Activated CD8-positive, alpha-beta memory T cell treated with anti-CD3 and anti-CD28 coated beads for 4 hours (primary cell): Measurements from ENCODE around the gene KRTAP10-11.
"Not testable (repeated sequence)": the region's sequence is repeated elsewhere in the genome, so short reads cannot be mapped to it uniquely, and the experiment has no call there.

ENCODE experiments used
- DNase-seq, 2 donors: peaks; one replicate each; pipeline ENCODE4 v3.0.0-alpha.2; 2020; ENCODE audit warnings: low read depth in 2 of 2

Gene KRTAP10-11

DNA sequence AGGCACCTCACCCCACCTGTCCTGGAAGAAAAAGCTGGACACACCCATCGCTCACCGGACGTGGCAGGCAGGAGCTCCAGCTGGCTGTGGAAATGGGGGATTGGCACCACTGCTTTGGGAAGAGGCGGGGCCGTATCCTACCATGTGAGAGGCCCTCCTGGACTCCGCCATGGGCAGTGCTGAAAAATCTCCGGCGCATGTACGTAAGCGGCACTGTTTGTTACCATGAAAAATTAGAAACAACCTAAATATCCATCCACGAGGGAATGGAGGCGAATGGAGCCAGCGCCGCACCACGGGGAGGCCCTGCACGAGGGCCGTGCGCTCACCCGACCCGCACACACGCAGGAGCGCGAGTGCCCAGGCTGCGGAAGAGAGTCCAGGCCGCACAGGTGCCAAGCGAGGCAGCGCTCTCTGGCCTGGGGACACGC is 31.2 kb upstream of the KRTAP10-11 start:
- DNase-seq, result no peak

DNA sequence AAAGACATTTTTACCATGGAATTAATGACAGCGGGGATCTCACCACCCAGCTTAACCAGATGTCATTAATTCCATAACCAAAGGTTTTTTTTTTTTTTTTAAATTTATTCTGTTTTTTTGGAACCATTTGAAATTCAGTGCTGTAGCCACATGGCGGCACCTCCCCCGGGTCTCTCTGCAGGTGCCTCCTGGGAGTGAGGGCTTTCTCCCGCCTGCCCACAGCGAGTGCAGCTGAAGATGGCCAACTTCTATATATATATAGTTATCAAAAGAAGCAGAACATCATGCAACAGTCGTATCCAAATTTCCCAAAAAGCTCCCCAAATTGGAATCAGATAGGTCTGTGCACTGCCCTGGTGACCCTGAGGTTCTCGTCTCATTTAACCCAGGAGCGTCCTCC is 30.7 kb upstream of the KRTAP10-11 start:
- DNase-seq, result no peak

DNA sequence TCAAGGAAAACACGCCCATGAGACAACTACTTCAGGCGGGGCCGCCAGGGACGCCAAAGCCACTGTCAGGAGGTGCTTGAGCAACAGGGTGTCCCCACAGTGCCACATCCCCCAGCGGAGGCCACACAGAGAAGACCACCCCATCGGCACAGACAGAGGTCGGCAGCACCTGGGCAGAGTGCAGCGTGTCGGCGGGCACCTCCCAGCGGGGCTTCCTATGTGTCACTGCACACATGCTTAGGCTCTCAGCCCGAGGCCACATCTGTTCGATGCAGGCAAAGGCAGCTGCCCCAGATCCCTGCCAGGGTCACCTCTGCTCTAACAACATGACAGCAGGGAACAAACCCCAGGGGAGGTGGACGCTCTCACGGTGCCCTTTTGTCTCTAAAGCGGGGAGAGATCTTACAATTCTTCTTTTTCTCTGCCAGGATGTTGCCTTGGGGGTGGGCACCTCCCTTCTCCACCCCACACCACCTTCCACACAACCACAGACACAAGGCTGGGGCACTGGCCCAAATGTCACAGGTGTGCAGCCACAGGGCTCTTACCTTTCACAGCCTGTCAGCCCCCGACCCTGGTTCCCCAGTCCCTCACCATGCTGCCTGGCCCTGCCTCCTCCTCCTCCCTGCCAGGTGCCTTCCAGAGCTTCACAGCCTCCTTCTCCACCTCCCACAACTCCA is 30.2 kb upstream of the KRTAP10-11 start:
- DNase-seq, result no peak

DNA sequence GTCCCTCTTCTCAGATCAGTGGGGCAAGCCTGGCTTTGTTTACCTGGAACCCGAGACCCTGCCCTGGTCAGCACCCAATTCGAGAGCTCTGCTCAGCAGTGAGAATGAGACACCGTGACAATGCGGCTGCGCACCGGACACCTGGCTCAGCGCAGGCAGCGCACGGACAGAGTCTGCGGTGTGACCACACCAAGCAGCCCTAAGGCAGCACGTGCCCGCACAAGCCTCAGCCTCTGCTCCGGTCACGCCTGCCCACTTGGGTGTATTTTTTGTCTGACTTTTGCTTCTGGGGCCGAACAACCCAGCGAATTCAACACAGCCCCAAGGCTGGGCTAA is 29.7 kb upstream of the KRTAP10-11 start:
- no peak for DNase-seq

DNA sequence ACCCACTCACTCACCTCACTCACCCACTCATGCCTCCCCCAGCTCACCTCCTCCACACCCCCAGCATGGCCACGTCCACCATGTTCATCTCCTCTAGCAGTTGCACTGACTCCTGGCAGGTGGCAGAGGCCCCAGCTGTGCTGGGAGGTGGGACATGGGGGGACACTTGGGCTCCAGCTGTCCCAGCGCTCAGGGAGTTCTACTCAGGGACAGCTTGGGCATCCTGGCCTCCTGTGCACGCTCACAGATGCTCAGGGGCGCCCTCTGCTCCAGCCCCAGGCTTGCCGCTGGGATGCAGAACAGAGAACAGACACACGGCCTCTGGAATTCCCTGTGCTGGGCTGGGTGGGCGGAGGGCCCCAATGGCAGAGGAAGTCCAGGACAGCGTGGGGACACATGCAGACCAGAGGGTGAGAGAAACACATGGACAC is 29.1 kb upstream of the KRTAP10-11 start:
- no peak for DNase-seq

DNA sequence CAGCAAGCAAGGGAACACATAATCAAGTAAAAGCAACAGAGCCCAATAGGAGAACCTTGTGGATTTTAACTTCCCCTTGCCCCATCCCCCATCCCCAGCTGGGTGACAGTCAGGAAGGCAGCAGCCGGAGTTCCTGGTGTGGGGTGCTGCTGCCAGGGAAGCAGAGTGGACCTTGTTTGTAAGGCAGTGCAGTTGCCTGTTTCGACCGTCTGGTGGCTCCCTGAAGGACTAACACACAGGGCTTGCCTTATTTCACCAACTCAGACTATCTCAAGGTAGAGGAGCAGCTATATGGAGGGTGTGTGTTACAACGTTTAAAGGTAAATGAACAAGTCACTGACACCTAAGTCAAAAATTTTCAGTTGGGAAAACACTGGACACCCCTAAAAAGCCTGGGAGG is 27.7 kb upstream of the KRTAP10-11 start:
- no peak for DNase-seq

DNA sequence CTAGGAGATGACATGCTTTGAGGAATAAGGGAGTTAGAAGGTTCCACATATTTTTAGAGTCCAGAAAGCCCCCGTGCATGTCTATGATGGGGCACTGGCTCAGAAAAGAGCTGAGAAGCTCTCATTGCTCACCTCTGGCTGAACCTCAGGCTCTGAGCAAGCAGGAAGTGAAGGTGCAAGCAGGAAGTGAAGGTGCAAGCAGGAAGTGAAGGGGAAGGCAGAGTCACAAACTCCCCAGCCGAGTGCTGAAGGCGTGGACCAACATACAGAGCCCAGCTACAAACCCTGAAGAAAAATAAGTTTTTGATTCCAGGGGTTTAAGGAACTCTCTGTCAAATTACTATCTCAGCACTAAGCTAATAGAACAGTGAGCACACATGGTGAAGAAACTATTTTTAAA is 27.3 kb upstream of the KRTAP10-11 start:
- DNase-seq, result peak; percentile 30 to 57

DNA sequence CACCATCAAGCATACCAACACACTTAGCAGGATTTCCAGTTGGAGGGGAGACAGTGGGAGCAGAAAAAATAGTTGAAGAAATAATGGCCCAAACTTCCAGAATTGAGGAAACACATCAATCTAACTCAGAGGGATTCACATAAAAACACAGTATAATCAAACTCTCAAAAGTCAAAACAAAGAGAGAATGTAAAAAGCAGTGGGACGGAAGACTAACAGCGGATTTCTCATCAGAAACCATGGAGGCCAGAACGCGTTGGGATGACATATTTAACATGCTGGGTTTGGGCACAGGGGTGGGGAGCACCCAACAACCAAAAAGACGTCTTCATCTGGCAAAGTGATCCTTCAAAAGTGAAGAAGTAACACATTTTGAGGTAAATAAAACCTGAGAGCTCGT is 26.3 kb upstream of the KRTAP10-11 start:
- DNase-seq, result no peak

DNA sequence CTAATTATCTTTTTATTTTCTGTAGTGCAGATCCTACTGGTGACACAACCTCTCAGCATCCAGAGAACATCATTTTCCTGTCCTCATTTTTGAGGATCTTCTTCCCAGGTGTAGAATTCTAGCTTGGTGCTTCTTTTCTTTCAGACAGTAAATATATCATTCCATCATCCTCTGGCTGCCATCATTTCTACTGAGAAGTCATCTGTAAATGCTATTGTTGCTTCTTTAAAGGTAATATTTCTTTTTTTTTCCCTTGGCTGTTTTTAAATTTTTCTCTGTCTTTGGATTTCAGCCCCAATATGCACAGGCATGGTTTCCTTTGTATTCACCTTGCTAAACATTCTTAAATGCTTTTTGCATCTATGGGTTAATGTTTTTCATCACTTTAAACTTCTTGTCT is 22.6 kb upstream of the KRTAP10-11 start:
- no peak for DNase-seq

DNA sequence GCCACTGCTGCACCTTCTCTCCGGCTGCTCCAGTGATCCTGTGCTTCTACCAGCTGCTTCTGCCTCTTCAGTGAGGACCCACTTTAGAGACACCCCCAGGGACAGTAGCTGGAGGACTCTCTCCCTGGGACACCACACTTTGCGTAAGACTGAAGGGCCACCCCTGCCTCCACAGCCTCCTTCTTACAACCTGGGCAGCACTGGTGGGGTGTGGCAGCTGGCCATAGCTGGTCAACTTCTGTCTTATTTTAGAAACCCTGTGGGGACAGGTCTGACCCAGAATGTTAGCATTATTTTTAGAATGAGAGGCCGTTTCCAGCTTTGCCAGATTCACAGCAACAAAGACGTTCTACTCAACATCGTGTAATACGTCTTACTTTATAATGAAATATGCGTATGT is 20.5 kb upstream of the KRTAP10-11 start:
- DNase-seq, result no peak

DNA sequence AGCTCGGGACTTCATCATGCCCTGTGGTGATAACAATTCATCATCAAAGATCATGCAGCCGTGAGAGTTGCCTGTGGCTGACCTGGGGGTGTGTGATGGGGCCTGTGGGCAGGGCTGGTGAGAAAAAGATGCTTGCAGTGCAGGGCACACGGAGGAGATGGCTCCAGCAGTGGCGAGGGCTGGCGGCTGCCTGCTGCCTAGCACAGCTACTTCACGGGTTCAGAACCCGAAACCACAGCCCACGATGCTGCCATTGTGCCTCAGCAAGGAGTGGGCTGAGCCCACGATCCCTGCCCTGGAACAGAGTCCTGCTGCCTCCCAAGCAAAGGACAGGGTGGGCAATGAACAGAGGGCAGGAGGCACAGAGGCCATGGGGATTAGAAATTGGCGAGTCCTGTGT is 20.0 kb upstream of the KRTAP10-11 start:
- no peak for DNase-seq

DNA sequence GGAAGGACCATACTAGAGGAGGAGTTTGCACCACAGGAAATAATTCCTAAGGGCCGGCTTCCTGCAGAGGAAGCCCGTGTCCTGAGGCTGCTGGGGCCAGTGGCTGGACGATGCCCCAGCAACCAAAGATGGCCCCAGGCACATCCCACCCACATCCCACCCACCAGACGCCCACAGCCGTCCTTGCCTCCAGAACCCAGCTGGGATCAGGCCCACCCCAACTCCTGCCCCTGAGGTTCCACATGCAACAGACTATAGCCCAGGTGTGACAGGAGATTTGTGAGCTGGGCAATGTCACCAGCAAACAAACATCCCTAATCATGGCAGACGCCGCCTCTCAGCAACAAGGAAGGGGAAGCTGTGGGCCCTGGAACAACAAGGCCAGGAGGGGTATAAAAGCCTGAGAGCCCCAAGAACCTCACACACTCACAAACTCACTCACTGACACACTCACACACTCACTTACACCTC is 19.5 kb upstream of the KRTAP10-11 start, which contains the start of gene KRTAP10-9:
Gene KRTAP10-9 (plus strand): TSS at position 421 of the 471 bp plus-strand sequence. CDS start 79 bp downstream, outside the sequence.
- no peak for DNase-seq

DNA sequence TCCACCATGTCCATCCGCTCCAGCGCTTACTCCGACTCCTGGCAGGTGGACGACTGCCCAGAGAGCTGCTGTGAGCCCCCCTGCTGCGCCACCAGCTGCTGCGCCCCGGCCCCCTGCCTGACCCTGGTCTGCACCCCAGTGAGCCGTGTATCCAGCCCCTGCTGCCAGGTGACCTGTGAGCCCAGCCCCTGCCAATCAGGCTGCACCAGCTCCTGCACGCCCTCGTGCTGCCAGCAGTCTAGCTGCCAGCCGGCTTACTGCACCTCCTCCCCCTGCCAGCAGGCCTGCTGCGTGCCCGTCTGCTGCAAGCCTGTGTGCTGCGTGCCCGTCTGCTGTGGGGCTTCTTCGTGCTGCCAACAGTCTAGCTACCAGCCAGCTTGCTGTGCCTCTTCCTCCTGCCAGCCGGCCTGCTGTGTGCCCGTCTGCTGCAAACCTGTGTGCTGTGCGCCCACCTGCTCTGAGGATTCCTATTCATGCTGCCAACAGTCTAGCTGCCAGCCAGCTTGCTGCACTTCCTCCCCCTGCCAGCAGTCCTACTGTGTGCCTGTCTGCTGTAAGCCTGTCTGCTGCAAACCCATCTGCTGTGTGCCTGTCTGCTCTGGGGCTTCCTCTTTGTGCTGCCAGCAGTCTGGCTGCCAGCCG is 18.9 kb upstream of the KRTAP10-11 start:
- not testable (repeated sequence) for DNase-seq

DNA sequence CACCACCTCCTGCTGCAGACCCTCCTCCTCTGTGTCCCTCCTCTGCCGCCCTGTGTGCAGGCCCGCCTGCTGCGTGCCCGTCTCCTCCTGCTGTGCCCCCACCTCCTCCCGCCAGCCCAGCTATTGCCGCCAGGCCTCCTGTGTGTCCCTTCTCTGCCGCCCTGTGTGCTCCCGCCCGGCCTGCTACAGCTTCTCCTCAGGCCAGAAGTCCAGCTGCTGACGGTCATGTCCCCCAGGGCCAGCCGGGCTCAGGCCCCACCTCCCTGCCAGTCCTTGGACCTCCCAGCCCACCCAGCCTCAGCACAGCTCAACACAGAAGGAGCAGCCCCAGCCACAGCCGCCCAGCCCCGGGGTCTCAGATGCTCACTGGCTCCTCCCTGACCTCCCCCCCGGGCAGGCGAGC is 18.4 kb upstream of the KRTAP10-11 start:
- DNase-seq, result not testable (repeated sequence)

DNA sequence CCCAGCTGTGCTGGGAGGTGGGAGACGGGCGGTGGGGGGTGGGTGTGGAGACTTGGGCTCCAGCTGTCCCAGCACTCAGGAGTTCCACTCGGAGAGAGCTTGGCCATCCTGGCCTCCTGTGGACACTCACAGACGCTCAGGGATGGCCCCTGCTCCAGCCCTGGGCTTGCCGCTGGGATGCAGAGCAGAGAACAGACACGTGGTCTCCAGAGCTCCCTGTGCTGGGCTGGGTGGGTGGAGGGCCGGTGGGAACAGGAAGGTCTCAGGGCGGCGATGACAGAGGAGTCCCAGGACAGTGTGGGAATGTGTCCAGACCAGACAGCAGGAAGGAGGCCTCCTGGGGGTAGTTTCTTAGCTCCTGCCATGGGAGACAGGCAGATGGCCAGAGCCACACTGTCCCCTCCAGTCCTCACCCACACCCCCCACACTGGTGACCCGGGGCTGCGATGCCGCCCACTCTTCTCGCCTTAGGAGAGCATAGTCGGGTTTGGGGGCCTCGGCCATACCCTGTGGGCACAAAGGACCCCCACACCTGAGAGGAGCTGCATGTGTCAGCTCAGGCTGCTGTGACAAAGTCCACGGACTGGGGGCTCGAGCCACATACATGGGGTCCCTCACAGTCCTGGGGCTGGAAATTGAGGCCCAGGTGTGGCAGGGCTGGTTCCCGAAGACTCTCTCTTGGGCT is 17.4 kb upstream of the KRTAP10-11 start:
- DNase-seq, result no peak

DNA sequence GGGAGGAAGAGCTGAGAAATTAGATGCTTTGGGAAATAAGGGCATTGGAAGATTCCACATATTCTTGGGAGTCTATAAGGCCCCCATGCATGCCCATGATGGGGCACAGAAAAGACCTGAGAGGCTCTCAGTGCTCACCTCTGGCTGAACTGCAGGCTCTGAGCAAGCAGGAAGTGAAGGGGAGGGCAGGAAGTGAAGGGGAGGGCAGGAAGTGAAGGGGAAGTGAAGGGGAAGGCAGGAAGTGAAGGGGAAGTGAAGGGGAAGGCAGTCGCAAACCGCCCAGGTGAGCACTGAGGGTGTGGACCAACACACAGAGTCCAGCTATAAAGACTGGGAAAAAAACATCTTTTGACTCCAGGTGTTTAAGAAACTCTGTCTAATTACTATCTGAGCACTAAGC is 15.8 kb upstream of the KRTAP10-11 start:
- DNase-seq, result no peak

DNA sequence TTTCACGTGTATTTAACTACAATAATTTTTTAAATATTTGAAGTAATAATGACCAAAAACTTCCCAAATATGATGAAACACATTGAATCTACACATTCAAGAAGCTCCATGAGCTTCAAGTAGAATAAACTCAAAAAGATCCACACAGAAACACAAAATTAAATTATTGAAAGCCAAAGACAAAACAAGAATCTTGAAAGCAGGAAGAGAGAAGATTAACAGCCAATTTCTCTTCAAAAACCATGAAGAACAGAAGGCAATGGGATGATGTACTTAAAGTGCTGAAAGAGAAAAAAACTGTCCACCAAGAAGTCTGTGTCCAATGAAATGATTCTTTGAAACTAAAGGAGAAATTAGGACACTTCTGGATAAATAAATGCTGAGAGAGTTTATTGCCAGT is 14.1 kb upstream of the KRTAP10-11 start:
- DNase-seq, result no peak

DNA sequence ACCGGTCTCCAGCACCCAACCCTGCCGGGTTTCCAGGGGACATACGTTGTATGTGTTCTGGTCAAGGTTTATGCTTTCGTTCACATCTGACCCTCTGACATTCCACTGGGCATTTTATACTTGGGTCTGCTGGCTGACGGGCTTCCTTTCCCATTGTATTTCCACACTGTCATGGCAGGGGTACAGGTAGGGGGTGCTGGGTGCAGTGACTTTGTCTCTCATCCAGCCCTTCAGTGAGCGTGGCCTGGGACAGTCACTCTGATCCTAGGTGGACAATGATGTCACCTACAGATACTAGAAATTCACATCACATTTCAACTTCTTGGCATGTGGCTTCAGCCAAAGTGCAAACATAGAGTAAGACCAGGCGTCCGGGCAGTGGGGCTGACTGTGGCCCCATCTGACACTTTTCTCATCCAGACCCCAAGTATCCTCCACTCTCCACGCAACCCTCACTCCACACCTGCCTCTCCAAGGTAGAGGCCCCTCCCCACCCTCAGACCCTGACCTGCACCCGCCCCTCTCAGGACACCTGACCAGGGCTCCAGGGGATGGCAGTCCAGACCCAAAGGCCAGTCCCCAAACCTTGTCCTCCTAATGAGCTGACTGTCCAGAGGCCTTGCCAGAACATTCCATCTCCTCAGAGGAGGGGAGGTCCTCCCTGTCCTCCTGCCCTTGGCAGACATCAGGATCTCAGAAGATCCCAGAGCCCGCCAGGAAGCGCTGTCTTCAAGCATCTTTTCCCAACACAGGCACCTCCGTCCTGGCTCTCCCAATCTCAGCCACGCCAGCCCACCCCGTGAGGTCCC is 9.8 kb upstream of the KRTAP10-11 start:
- DNase-seq, result no peak

DNA sequence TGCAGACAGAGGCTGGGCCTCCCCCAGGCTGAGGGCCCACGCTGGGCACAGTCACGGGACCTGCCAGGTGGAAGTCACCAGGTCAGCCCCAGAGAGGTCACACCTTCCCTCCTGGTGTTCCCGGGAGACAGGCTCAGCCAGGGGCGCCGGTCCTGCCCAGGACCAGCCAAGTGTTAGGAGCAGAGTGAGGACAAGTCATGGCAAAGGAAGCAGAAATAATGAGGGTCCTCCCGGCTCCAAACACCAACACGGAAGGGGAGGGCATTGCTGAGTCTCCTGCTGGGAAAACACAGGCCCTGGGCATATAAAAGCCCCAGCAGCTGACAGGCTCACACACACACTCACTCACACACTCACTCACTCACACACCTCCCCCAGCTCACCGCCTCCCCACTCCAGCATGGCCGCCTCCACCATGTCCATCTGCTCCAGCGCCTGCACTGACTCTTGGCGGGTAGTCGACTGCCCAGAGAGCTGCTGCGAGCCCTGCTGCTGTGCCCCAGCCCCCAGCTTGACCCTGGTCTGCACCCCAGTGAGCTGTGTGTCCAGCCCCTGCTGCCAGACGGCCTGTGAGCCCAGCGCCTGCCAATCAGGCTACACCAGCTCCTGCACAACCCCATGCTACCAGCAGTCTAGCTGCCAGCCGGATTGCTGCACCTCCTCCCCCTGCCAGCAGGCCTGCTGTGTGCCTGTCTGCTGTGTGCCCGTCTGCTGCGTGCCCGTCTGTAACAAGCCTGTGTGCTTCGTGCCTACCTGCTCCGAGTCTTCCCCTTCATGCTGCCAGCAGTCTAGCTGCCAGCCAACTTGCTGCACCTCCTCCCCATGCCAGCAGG is 9.0 kb upstream of the KRTAP10-11 start, which contains the start of gene KRTAP10-10:
Gene KRTAP10-10 (plus strand): TSS at position 339 of the 833 bp plus-strand sequence. CDS start 62 bp downstream, at position 401.
- DNase-seq, result no peak

DNA sequence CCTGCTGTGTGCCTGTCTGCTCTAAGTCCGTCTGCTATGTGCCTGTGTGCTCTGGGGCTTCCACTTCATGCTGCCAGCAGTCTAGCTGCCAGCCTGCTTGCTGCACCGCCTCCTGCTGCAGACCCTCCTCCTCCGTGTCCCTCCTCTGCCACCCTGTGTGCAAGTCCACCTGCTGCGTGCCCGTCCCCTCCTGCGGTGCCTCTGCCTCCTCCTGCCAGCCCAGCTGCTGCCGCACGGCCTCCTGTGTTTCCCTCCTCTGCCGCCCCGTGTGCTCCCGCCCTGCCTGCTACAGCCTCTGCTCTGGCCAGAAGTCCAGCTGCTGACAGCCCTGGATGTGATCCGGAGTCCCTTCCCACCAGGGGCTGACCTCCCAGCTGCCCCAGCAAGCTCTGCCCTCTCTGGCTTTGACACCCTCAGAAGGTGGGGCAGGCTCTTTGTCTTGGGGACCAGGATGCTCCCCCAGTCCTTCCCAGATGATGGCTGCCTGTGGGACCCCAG is 8.3 kb upstream of the KRTAP10-11 start:
- DNase-seq, result not testable (repeated sequence)
